Transverse colon (tissue), 4 donors: ENCODE results near the gene ELSPBP1. TPM values are rescaled to one million over a fixed set of nuclear protein-coding genes. Genes with fewer than 3 reads are reported as not detected.
"Not testable (repeated sequence)": the region's sequence is repeated elsewhere in the genome, so short reads cannot be mapped to it uniquely, and the experiment has no call there.

Source experiments
- DNase-seq: peaks from one replicate; pipeline ENCODE4 v3.0.0-alpha.2; 2019
- H3K27ac ChIP-seq, 4 donors: fragments of 200-600 bp; sonication (generic); 2 replicates each; pipeline ENCODE4 v1.5.1; 2016 to 2018; ENCODE audit warnings: inconsistent platforms in 4 of 4
- H3K27me3 ChIP-seq: fragments of 200-600 bp; sonication (generic); 2 replicates; pipeline ENCODE4 v1.5.1; 2017; ENCODE audit warnings: inconsistent platforms
- H3K36me3 ChIP-seq, 4 donors: fragments of 200-600 bp; sonication (generic); 2 replicates each; pipeline ENCODE4 v1.5.1; 2017 to 2019; ENCODE audit warnings: inconsistent platforms in 4 of 4
- H3K4me1 ChIP-seq, 4 donors: fragments of 200-600 bp; sonication (generic); 2 replicates each; pipeline ENCODE4 v1.5.1; 2017 to 2020; ENCODE audit warnings: inconsistent platforms in 4 of 4
- H3K4me3 ChIP-seq, 4 donors: fragments of 200-600 bp; sonication (generic); 1 replicate in 1 of 4; 2 replicates in 3 of 4; pipeline versions ENCODE4 v1.5.1 to v1.6.1; 2017 to 2019; ENCODE audit warnings: inconsistent platforms in 4 of 4
- H3K9me3 ChIP-seq, 2 donors: fragments of 200-600 bp; sonication (generic); 2 replicates each; pipeline ENCODE4 v1.5.1; 2017 to 2019; ENCODE audit warnings: inconsistent platforms in 2 of 2
- CTCF ChIP-seq, 5 experiments: fragments of 200-600 bp in 3 of 5; fragments of 450-650 bp in 2 of 5; sonication (generic) in 3 of 5; IDR thresholded peaks; 1 replicate in 2 of 5; 2 replicates in 3 of 5; pipeline ENCODE4 v1.5.1; 2016 to 2017; ENCODE audit warnings: antibody characterized with exemption in 5 of 5, inconsistent platforms in 3 of 5, mild to moderate bottlenecking in 2 of 5, moderate library complexity in 1 of 5
- EP300 ChIP-seq: sonication (generic); formaldehyde crosslinking; IDR thresholded peaks from one replicate; pipeline ENCODE4 v1.6.1; 2017; ENCODE audit warnings: antibody characterized with exemption, low read depth
- POLR2A ChIP-seq: fragments of 450-650 bp; IDR thresholded peaks from one replicate; pipeline ENCODE4 v1.6.1; 2016; ENCODE audit warnings: antibody characterized with exemption, mild to moderate bottlenecking, moderate library complexity
- POLR2AphosphoS5 ChIP-seq, 3 donors: sonication (generic); formaldehyde crosslinking; IDR thresholded peaks; one replicate each; pipeline ENCODE4 v1.6.1; 2016; ENCODE audit warnings: antibody characterized with exemption in 3 of 3
- WGBS, 2 donors: methylation state at CpG; one replicate each; pipeline ENCODE4 v1.1.5; 2018; ENCODE audit warnings: low coverage in 1 of 2; 5-methylcytosine and 5-hydroxymethylcytosine counted together
- in situ Hi-C, 4 donors: fragments of 200-750 bp; cut with MboI; loops; one replicate each; pipeline versions ENCODE4 v1.15.0 to v1.15.1; 2017; ENCODE audit warnings: low sequenced_read_pairs in 3 of 4, low pct_ligation_motif_present in 1 of 4, low pct_unique_long_range_greater_than_20kb in 1 of 4
- intact Hi-C: fragments of 100-400 bp; cut with DNase I; formaldehyde crosslinking; loops from one replicate; pipeline ENCODE4 v1.15.1; 2023; ENCODE audit warnings: low total_unique reads
- total RNA-seq, 4 donors: library from RNA; depleted of rRNA; stranded (reverse); fragments of >200 nt; gene quantifications; one replicate each; pipeline ENCODE4 v1.1.0, GENCODE V29; 2016

The ELSPBP1 gene
- not detected for total RNA-seq

GRCh38 chr19:47994209-47994802, at the start of gene ELSPBP1:
ELSPBP1 (plus strand) TSS chr19:47994632; CDS start chr19:48008668, 14,036 bp downstream.
- intact Hi-C loops (no loop called here), in situ Hi-C loops (no loop called here)
- 38 to 39% methylated on average over 1 to 5 of the region's 5 CpGs for WGBS, 2 donors

GRCh38 chr19:47949852-47950521, 44.4 kb upstream of the ELSPBP1 start:
- H3K27me3 ChIP-seq, H3K9me3 ChIP-seq, H3K36me3 ChIP-seq, H3K4me3 ChIP-seq, intact Hi-C loops, H3K4me1 ChIP-seq, H3K27ac ChIP-seq: not testable (repeated sequence)
- 82 to 95% methylated on average over 18 to 23 of the region's 24 CpGs for WGBS, 2 donors
- peak in 3 of 5 experiments; percentile 7 to 24 (median 10) for TF ChIP-seq CTCF (IDR thresholded peaks at IDR 0.05)
- peak; percentile 19 for DNase-seq
- in situ Hi-C loops: loop anchor here in 3 of 4 donors (25.0 kb wide), 3 partner anchors 137 to 337 kb away; partner anchors contain the start of genes LIG1 (in 1 of the 3) and ZSWIM9 (in 1 of the 3)

More at GRCh38 chr19:47994209-47994802, at the start of gene ELSPBP1:
- H3K9me3 ChIP-seq: no peaks in the 10 kb centered on the region
- peaks cover 15% of the 10 kb centered on the region for H3K27me3 ChIP-seq
- no peak for DNase-seq
- no peak for TF ChIP-seq POLR2A
- TF ChIP-seq POLR2AphosphoS5 (IDR thresholded peaks at IDR 0.05): no peak
- no peak for TF ChIP-seq CTCF (IDR thresholded peaks at IDR 0.05)
- no peak for TF ChIP-seq EP300
- H3K4me3 ChIP-seq: no peak within 1 kb of the TSS
- no peaks in the 10 kb centered on the region for H3K4me1 ChIP-seq
- no peak within 1 kb of the TSS for H3K27ac ChIP-seq
- H3K36me3 ChIP-seq: no peaks in the 10 kb centered on the region

GRCh38 chr19:47952132-47952531, 42.3 kb upstream of the ELSPBP1 start:
- DNase-seq, H3K9me3 ChIP-seq, H3K4me3 ChIP-seq, H3K27ac ChIP-seq, H3K36me3 ChIP-seq, H3K4me1 ChIP-seq, intact Hi-C loops, H3K27me3 ChIP-seq: not testable (repeated sequence)
- 35% methylated on average over 4 of the region's 21 CpGs; no CpG with 5 or more reads in 1 of the 2 donors for WGBS, 2 donors
- in situ Hi-C loops: loop anchor here in 3 of 4 donors (25.0 kb wide), 3 partner anchors 135 to 335 kb away; partner anchors contain the start of genes LIG1 (in 1 of the 3) and ZSWIM9 (in 1 of the 3)
- TF ChIP-seq CTCF (IDR thresholded peaks at IDR 0.05): peak in 2 of 5 experiments; percentile 6 to 15

GRCh38 chr19:47955936-47956335, 38.5 kb upstream of the ELSPBP1 start:
- H3K27ac ChIP-seq, intact Hi-C loops, H3K9me3 ChIP-seq, H3K4me1 ChIP-seq, H3K36me3 ChIP-seq, H3K4me3 ChIP-seq: not testable (repeated sequence)
- H3K27me3 ChIP-seq: peaks cover 20% of the 10 kb centered on the region
- WGBS, 2 donors: 76 to 80% methylated on average over 5 to 8 of the region's 11 CpGs
- DNase-seq: peak; percentile 17
- in situ Hi-C loops: loop anchor here in 3 of 4 donors (25.0 kb wide), 3 partner anchors 131 to 331 kb away; partner anchors contain the start of genes LIG1 (in 1 of the 3) and ZSWIM9 (in 1 of the 3)
